ENCODE measurements around the gene PRPF8.
"Not testable (repeated sequence)": the region's sequence is repeated elsewhere in the genome, so short reads cannot be mapped to it uniquely, and the experiment has no call there.

The PRPF8 gene

GRCh38 chr17:1716076-1716911 lies 31.6 kb upstream of the PRPF8 start:
- peak; percentile 98 for DNase-seq (ENCODE audit: low read depth, low spot score)

- no peak for DNase-seq (ENCODE audit: low read depth, low spot score)
Observed at GRCh38 chr17:1715803-1716075, 31.1 kb upstream of the PRPF8 start.

GRCh38 chr17:1714980-1715802 lies 30.5 kb upstream of the PRPF8 start:
- DNase-seq (ENCODE audit: low read depth, low spot score), result no peak

GRCh38 chr17:1714427-1714979 lies 29.8 kb upstream of the PRPF8 start:
- no peak for DNase-seq (ENCODE audit: low read depth, low spot score)

GRCh38 chr17:1713878-1714426 lies 29.3 kb upstream of the PRPF8 start:
- DNase-seq (ENCODE audit: low read depth, low spot score), result no peak

GRCh38 chr17:1713160-1713877 lies 28.7 kb upstream of the PRPF8 start:
- DNase-seq (ENCODE audit: low read depth, low spot score), result no peak

- DNase-seq (ENCODE audit: low read depth, low spot score), result no peak
Observed at GRCh38 chr17:1712271-1712670, 27.6 kb upstream of the PRPF8 start.

GRCh38 chr17:1711804-1712203 lies 27.1 kb upstream of the PRPF8 start:
- no peak for DNase-seq (ENCODE audit: low read depth, low spot score)

- no peak for DNase-seq (ENCODE audit: low read depth, low spot score)
Observed at GRCh38 chr17:1710807-1711553, 26.3 kb upstream of the PRPF8 start.

GRCh38 chr17:1709971-1710806 lies 25.5 kb upstream of the PRPF8 start, which contains the start of gene TLCD2:
TSS of gene TLCD2 (minus strand) at chr17:1710377. CDS start at chr17:1710242, 135 bp downstream.
- no peak for DNase-seq (ENCODE audit: low read depth, low spot score)

- DNase-seq (ENCODE audit: low read depth, low spot score), result no peak
Observed at GRCh38 chr17:1709403-1709951, 24.8 kb upstream of the PRPF8 start.

- not testable (repeated sequence) for DNase-seq (ENCODE audit: low read depth, low spot score)
Observed at GRCh38 chr17:1708791-1709346, 24.2 kb upstream of the PRPF8 start.

- no peak for DNase-seq (ENCODE audit: low read depth, low spot score)
Observed at GRCh38 chr17:1707107-1707506, 22.4 kb upstream of the PRPF8 start.

- no peak for DNase-seq (ENCODE audit: low read depth, low spot score)
Observed at GRCh38 chr17:1705004-1705403, 20.3 kb upstream of the PRPF8 start.

- DNase-seq (ENCODE audit: low read depth, low spot score), result no peak
Observed at GRCh38 chr17:1703063-1703462, 18.4 kb upstream of the PRPF8 start.

GRCh38 chr17:1699891-1700290 lies 15.2 kb upstream of the PRPF8 start:
- not testable (repeated sequence) for DNase-seq (ENCODE audit: low read depth, low spot score)

GRCh38 chr17:1697681-1698080 lies 13.0 kb upstream of the PRPF8 start:
- no peak for DNase-seq (ENCODE audit: low read depth, low spot score)

GRCh38 chr17:1695365-1695764 lies 10.7 kb upstream of the PRPF8 start:
- no peak for DNase-seq (ENCODE audit: low read depth, low spot score)

GRCh38 chr17:1693339-1693738 lies 8.7 kb upstream of the PRPF8 start:
- DNase-seq (ENCODE audit: low read depth, low spot score), result no peak

All from iPS DF 19.7 (cell line).